HG02610 (cell line): ENCODE measurements around the gene MID1.

ENCODE experiments used
- ATAC-seq: cut with Tn5 transposase; IDR thresholded peaks from one replicate; pipeline ENCODE4 v1.9.1; 2021; ENCODE audit warnings: mild to moderate bottlenecking, moderate library complexity; ENCODE audit not compliant: unreplicated experiment

Gene MID1

GRCh38 chrX:10579112-10580011, 41.0 kb downstream of the MID1 start:
- no peak for ATAC-seq

- ATAC-seq, result no peak
These were observed 41.9 kb downstream of the MID1 start for GRCh38 chrX:10578527-10578926.

GRCh38 chrX:10577853-10578252, 42.5 kb downstream of the MID1 start:
- ATAC-seq, result no peak

- ATAC-seq, result no peak
These were observed 43.5 kb downstream of the MID1 start for GRCh38 chrX:10576777-10577447.

GRCh38 chrX:10576186-10576585, 44.2 kb downstream of the MID1 start:
- ATAC-seq, result no peak

- ATAC-seq, result no peak
These were observed 45.7 kb downstream of the MID1 start for GRCh38 chrX:10574663-10575062.

GRCh38 chrX:10571260-10571659, 49.1 kb downstream of the MID1 start:
- ATAC-seq, result no peak

- ATAC-seq, result no peak
These were observed 49.8 kb downstream of the MID1 start for GRCh38 chrX:10570601-10571000.

GRCh38 chrX:10569946-10570345, 50.4 kb downstream of the MID1 start:
- no peak for ATAC-seq

- ATAC-seq, result no peak
These were observed 52.0 kb downstream of the MID1 start for GRCh38 chrX:10568428-10568827.

GRCh38 chrX:10567136-10567535, 53.2 kb downstream of the MID1 start:
- ATAC-seq, result no peak

- ATAC-seq, result no peak
These were observed 53.7 kb downstream of the MID1 start for GRCh38 chrX:10566716-10567097.

- ATAC-seq, result no peak
These were observed 55.9 kb downstream of the MID1 start for GRCh38 chrX:10564484-10564883.

GRCh38 chrX:10557166-10557565, 63.2 kb downstream of the MID1 start:
- no peak for ATAC-seq

- ATAC-seq, result no peak
These were observed 64.0 kb downstream of the MID1 start for GRCh38 chrX:10556405-10556804.

GRCh38 chrX:10555846-10556245, 64.5 kb downstream of the MID1 start:
- ATAC-seq, result no peak

- ATAC-seq, result no peak
These were observed 65.6 kb downstream of the MID1 start for GRCh38 chrX:10554612-10555270.

- no peak for ATAC-seq
These were observed 71.1 kb downstream of the MID1 start for GRCh38 chrX:10549280-10549679.

GRCh38 chrX:10548688-10549087, 71.7 kb downstream of the MID1 start:
- ATAC-seq, result no peak

GRCh38 chrX:10545882-10546281, 74.5 kb downstream of the MID1 start:
- no peak for ATAC-seq

GRCh38 chrX:10542586-10542985, 77.8 kb downstream of the MID1 start:
- ATAC-seq, result no peak

GRCh38 chrX:10538831-10539230, 81.6 kb downstream of the MID1 start:
- no peak for ATAC-seq
